HG02943 (cell line): ENCODE measurements around the gene IL3RA.
"Not testable (repeated sequence)": the region's sequence is repeated elsewhere in the genome, so short reads cannot be mapped to it uniquely, and the experiment has no call there.

Source experiments
- ATAC-seq: cut with Tn5 transposase; IDR thresholded peaks from one replicate; pipeline ENCODE4 v1.9.1; 2021; ENCODE audit warnings: mild to moderate bottlenecking, low read depth, moderate library complexity; ENCODE audit not compliant: unreplicated experiment

Gene IL3RA

GRCh38 chrX:1420371-1420770 lies 83.8 kb downstream of the IL3RA start:
- ATAC-seq: no peak

- ATAC-seq: no peak
These were observed 85.0 kb downstream of the IL3RA start for GRCh38 chrX:1421433-1422134.

GRCh38 chrX:1422135-1422465 lies 85.5 kb downstream of the IL3RA start:
- ATAC-seq: no peak

GRCh38 chrX:1423215-1423614 lies 86.6 kb downstream of the IL3RA start:
- ATAC-seq: no peak

- ATAC-seq: no peak
These were observed 87.7 kb downstream of the IL3RA start for GRCh38 chrX:1424147-1424851.

- ATAC-seq: no peak
These were observed 88.8 kb downstream of the IL3RA start for GRCh38 chrX:1425381-1425780.

GRCh38 chrX:1426321-1426720 lies 89.7 kb downstream of the IL3RA start:
- ATAC-seq: not testable (repeated sequence)

GRCh38 chrX:1427756-1428155 lies 91.2 kb downstream of the IL3RA start:
- no peak for ATAC-seq

- ATAC-seq: no peak
These were observed 93.9 kb downstream of the IL3RA start for GRCh38 chrX:1430451-1430850.
